Lung (tissue), 12 donors: Measurements from ENCODE around the gene PDIA6. TPM values are rescaled to one million over a fixed set of nuclear protein-coding genes. Genes with fewer than 3 reads are reported as not detected.

Experiments used
- ATAC-seq: fragments of 200-7000 bp; cut with Tn5 transposase; one replicate; pipeline ENCODE4 v1.9.1; 2020; ENCODE audit warnings: moderate number of reproducible peaks; ENCODE audit not compliant: insufficient read depth, low FRiP score
- DNase-seq, 3 donors: peaks; one replicate each; pipeline ENCODE4 v3.0.0-alpha.2; 2013 to 2017
- H3K27ac ChIP-seq, 2 donors: one replicate each; pipeline ENCODE4 v1.5.1; 2013; ENCODE audit warnings: mild to moderate bottlenecking in 2 of 2, moderate library complexity in 2 of 2, control low read depth in 1 of 2, inconsistent platforms in 1 of 2, low read depth in 1 of 2, low read length in 1 of 2
- H3K27me3 ChIP-seq, 3 donors: one replicate each; pipeline ENCODE4 v1.5.1; 2013; ENCODE audit warnings: low read length in 2 of 3; ENCODE audit not compliant: control insufficient read depth in 3 of 3, insufficient read depth in 3 of 3
- H3K36me3 ChIP-seq, 4 donors: one replicate each; pipeline ENCODE4 v1.5.1; 2013; ENCODE audit warnings: low read length in 4 of 4, mild to moderate bottlenecking in 1 of 4, moderate library complexity in 1 of 4; ENCODE audit not compliant: control insufficient read depth in 4 of 4, insufficient read depth in 4 of 4
- H3K4me1 ChIP-seq, 5 donors: one replicate each; pipeline ENCODE4 v1.5.1; 2013; ENCODE audit warnings: low read length in 5 of 5, mild to moderate bottlenecking in 2 of 5, moderate library complexity in 1 of 5; ENCODE audit not compliant: control insufficient read depth in 5 of 5, insufficient read depth in 5 of 5
- H3K4me3 ChIP-seq: one replicate; pipeline ENCODE4 v1.5.1; 2013; ENCODE audit warnings: mild to moderate bottlenecking, control low read depth, moderate library complexity
- H3K9ac ChIP-seq, 2 donors: one replicate each; pipeline ENCODE4 v1.5.1; 2013; ENCODE audit warnings: low read length in 2 of 2, control low read depth in 1 of 2; ENCODE audit not compliant: insufficient read depth in 1 of 2
- H3K9me3 ChIP-seq, 4 donors: one replicate each; pipeline ENCODE4 v1.5.1; 2013; ENCODE audit warnings: low read length in 3 of 4, mild to moderate bottlenecking in 1 of 4, moderate library complexity in 1 of 4; ENCODE audit not compliant: control insufficient read depth in 4 of 4, insufficient read depth in 3 of 4
- CTCF ChIP-seq: IDR thresholded peaks from 2 replicates; pipeline ENCODE4 v1.5.1; 2012; ENCODE audit warnings: mild to moderate bottlenecking; ENCODE audit errors: control extremely low read depth, extremely low read depth
- WGBS, 2 donors: extraction: QIAGEN DNeasy Blood & Tissue Kit; methylation state at CpG; one replicate each; pipeline ENCODE4 v1.1.7; 2013; 5-methylcytosine and 5-hydroxymethylcytosine counted together
- polyA plus RNA-seq, 2 donors: library from polyadenylated mRNA; stranded (reverse); fragments of 200-250 nt; gene quantifications; one replicate each; pipeline ENCODE4 v1.2.1, GENCODE V29; 2013
- total RNA-seq, 2 donors: library from RNA; depleted of rRNA in 1 of 2; stranded (reverse); fragments of >200 nt in 1 of 2; gene quantifications; one replicate each; pipeline ENCODE4 v1.2.1, GENCODE V29; 2014 to 2021
- donor health status: control.
- donor health status: control.
- donor health status: Bipolar disorder and iron deficiency.
- donor health status: healthy.
- donor health status: DM: yes; HTN: yes; CAD: no.

Gene PDIA6
- total and polyA plus RNA-seq, 4 donors, result 70.1 to 341 (median 189) TPM

DNA sequence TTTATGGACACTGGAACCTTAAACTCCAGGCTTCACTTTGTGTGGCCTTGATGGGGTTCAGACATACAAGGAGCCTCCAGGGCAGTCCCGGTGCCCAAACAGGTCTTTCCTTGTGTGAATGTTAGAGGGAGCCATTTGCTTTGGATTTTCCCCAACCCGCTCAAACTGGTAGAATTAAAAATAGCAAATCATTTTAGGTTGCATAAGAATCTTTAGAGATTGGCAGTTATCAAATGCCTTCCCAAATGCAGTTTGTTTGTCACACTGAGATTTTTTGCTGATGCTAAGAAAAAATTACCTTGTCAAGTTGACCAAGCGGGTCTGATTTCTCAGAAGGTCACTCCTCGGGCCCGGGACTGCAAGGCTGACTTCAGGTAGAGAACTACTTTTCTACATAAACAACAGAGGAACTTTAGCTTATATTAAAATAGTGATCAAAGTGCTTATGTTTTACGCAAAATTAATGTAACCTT lies 54.7 kb downstream of the PDIA6 start:
- Histone ChIP-seq H3K36me3 (no peaks in the 10 kb centered on the region), H3K9ac (no peak overlapping the region), H3K27me3 (peaks cover 0 to 3% (median 0%) of the 10 kb centered on the region in 3 donors), H3K4me3 (no peak overlapping the region), H3K27ac (no peak overlapping the region), H3K9me3 (no peaks in the 10 kb centered on the region), H3K4me1 (no peaks in the 10 kb centered on the region)
- WGBS, 2 donors, result 92 to 93% methylated on average over 6 of the region's 6 CpGs
- DNase-seq, result no peak
- no peak for ATAC-seq
- no peak for TF ChIP-seq CTCF

DNA sequence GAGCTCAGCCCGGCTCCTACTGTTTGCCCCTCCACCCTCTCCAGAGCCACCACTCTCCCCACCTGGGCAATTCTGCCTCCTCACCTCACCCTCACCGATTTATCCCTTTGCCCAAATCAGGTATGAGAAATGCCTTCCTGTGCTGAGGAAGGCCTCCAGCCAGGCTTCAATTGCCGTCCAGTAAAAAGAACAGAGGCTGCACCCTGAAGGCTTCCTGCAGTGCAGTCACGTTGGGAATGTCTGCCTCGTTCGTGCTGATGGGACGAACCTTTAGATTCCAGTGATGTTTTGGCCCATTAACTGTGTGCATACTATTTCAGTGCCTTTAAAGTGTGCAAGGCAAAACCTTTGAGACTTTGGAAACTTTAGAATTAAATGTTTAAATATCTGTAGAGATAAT lies 57.0 kb downstream of the PDIA6 start:
- Histone ChIP-seq H3K9ac (no peak overlapping the region), H3K4me1 (no peaks in the 10 kb centered on the region), H3K4me3 (no peak overlapping the region), H3K27me3 (peaks cover 0 to 2% (median 0%) of the 10 kb centered on the region in 3 donors), H3K9me3 (no peaks in the 10 kb centered on the region), H3K36me3 (no peaks in the 10 kb centered on the region), H3K27ac (no peak overlapping the region)
- no peak for TF ChIP-seq CTCF
- no peak for ATAC-seq
- no peak for DNase-seq
- 72 to 78% methylated on average over 7 of the region's 7 CpGs for WGBS, 2 donors

- DNase-seq, result no peak
- no peaks in the 10 kb centered on the region for H3K36me3 ChIP-seq
- 89 to 91% methylated on average over 8 of the region's 8 CpGs for WGBS, 2 donors
- no peak for ATAC-seq
- no peak overlapping the region for H3K9ac ChIP-seq
- no peaks in the 10 kb centered on the region for H3K9me3 ChIP-seq
- H3K27me3 ChIP-seq, result peaks cover 0 to 4% (median 0%) of the 10 kb centered on the region in 3 donors
- no peaks in the 10 kb centered on the region for H3K4me1 ChIP-seq
- no peak for TF ChIP-seq CTCF
- no peak overlapping the region for H3K4me3 ChIP-seq
- no peak overlapping the region for H3K27ac ChIP-seq
Observed at GRCh38 chr2:10753876-10754275, 58.7 kb downstream of the PDIA6 start.

GRCh38 chr2:10753156-10753555 lies 59.4 kb downstream of the PDIA6 start:
- TF ChIP-seq CTCF, result no peak
- Histone ChIP-seq H3K4me3 (no peak overlapping the region), H3K27me3 (peaks cover 0 to 4% (median 0%) of the 10 kb centered on the region in 3 donors), H3K27ac (no peak overlapping the region), H3K9ac (no peak overlapping the region), H3K36me3 (no peaks in the 10 kb centered on the region), H3K4me1 (no peaks in the 10 kb centered on the region), H3K9me3 (no peaks in the 10 kb centered on the region)
- no peak for ATAC-seq
- no peak for DNase-seq
- WGBS, 2 donors, result 77 to 85% methylated on average over 7 of the region's 7 CpGs
